Measurements from ENCODE around the gene SNURF.
"Not testable (repeated sequence)": the region's sequence is repeated elsewhere in the genome, so short reads cannot be mapped to it uniquely, and the experiment has no call there.

The SNURF gene, protein sequence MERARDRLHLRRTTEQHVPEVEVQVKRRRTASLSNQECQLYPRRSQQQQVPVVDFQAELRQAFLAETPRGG

DNA sequence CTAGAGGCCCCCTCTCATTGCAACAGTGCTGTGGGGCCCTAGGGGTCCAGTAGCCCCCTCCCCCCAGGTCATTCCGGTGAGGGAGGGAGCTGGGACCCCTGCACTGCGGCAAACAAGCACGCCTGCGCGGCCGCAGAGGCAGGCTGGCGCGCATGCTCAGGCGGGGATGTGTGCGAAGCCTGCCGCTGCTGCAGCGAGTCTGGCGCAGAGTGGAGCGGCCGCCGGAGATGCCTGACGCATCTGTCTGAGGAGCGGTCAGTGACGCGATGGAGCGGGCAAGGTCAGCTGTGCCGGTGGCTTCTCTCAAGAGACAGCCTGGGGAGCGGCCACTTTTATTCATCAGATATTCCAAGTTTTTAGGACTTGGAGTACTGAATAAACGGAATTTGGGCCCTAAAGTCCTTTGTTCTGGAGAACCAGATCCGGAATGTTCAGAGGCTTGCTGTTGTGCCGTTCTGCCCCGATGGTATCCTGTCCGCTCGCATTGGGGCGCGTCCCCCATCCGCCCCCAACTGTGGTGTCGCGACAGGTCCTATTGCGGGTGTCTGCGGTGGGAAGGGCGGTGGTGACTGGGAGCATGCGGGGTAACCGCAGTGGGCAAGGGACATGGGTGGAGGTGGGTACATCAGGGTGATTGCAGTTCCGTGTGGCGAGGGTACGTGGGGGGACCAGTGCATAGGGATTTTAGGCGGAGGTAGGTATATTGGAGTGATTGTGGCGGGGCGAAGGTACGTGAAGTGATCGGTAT is at the start of gene SNURF, which contains the start of gene SNRPN:
TSS of gene SNURF (plus strand) at position 205 of the 748 bp plus-strand sequence. CDS start at position 267, 62 bp downstream.
TSS of gene SNRPN (plus strand) at position 205 of the 748 bp plus-strand sequence. CDS start 19,467 bp downstream, outside the sequence.
- DNase-seq (ENCODE audit: low spot score) = no peak

DNA sequence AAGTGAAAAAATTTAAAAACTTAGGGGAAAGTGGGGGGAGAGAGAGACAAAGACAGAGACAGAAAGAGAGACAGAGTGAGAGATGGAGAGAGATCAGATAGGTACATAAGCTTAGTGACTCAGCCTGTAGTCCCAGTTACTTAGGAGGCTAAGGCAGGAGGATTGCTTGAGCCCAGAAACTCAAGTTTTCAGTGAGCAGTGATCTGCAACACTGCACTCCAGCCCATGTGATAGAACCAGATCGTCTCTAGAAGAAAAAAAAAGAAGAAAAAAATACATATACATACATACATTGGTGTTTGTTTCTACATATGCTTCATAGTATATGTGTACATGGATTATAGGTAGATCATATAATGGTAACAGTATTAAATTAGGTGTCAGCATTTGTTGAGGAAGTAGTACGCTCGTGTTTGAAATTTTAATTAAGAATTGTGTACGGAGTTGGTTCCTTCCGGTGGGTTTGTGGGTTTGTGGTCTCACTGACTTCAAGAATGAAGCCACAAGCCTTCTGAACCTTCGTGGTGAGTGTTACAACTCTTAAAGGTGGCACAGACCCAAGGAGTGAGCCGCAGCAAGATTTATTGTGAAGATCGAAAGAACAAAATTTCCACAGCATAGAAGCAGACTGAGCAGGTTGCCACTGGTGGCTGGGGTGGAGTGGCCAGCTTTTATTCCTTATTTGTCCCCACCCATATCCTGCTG is 38.3 kb upstream of the SNURF start:
- DNase-seq (ENCODE audit: low spot score) = no peak

- DNase-seq (ENCODE audit: low spot score) = no peak
These were observed 37.4 kb upstream of the SNURF start for GRCh38 chr15:24917431-24917830.

DNA sequence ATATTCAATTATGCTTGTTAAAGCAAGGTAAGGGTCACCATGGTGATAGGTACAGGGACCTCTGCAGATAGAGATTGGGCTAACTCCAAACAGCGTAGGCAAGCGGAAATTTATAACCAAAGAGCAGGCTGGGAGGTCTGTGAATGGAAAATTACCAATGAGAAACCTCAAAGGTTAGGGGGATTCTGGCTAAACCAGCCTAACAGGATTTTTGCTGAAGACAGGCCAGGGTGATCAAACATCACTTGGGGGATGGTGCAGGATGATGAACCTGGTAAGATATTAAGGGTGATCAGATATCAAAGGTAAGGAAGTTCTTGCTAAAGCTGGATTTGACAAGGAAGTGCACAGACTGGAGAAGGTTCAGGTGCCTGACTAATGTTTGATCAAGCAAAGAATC is 35.3 kb upstream of the SNURF start:
- no peak for DNase-seq (ENCODE audit: low spot score)

DNA sequence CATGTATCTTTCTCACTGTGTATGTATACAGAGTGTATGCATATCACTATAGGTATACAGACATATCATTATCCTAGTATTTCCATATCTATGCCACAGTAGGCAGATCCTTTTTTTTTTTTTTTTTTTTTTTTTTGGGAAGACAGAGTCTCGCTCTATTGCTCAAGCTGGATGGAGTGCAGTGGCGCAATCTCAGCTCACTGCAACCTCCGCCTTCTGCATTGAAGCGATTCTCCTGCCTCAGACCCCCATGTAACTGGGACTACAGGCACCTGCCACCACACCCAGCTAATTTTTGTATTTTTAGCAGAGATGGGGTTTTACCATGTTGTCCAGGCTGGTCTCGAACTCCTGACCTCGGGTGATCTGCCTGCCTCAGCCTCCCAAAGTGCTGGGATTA is 32.0 kb upstream of the SNURF start:
- not testable (repeated sequence) for DNase-seq (ENCODE audit: low spot score)

DNA sequence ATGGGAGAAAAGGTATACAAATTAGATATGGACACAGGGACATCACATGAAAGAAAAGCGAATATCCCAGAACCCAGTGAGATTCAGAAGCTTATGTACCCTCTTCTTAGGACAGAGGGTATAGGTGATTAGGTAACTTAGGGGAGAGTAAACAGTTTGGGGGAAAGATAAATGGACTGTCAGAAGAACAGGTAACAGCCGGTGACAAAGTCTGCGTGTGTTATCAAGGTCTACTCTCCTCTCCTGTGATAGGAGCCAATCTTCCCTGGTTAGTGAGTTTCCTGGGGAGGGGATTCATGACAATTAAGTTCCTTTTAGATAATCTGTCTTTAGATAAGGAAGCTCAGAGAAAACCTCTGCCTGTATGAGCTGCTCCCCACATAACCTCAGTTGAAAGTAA is 30.6 kb upstream of the SNURF start:
- no peak for DNase-seq (ENCODE audit: low spot score)

DNA sequence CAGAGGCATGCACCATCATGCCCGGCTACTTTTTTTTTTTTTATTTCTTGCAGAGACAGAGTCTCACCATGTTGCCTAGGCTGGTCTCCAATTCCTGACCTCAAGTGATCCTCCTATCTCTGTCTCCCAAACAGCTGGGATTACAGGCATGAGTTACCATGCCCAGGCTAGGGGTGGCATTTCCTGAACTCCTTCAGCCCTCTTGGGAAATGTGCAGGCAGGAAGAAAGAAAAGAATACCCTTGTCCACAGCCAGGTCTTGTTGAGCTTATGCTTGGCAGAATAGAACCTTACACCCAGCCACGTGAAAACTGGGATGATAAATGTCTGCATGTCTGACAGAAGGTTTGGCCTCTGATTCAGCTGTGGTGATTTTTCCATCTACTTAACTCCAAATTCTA is 30.2 kb upstream of the SNURF start:
- DNase-seq (ENCODE audit: low spot score) = no peak

GRCh38 chr15:24931874-24932732 is 22.7 kb upstream of the SNURF start:
- not testable (repeated sequence) for DNase-seq (ENCODE audit: low spot score)

DNA sequence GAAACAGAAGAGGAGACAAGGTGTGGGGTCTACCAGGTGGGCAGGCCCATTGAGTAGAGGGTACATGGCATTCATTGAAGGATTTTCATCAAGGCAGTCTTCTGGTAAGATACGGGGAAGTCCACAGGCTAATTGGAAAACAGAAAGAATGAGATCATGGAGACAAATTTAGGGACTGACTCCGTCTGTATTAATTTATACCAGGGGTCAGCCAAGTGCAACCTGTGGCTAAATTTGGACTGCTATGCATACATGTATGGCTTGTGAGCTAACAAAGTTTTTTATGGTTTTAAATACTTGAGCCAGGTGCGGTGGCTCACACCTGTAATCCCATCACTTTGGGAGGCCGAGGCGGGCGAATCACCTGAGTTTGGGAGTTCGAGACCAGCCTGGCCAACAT is 21.1 kb upstream of the SNURF start:
- DNase-seq (ENCODE audit: low spot score) = no peak

DNA sequence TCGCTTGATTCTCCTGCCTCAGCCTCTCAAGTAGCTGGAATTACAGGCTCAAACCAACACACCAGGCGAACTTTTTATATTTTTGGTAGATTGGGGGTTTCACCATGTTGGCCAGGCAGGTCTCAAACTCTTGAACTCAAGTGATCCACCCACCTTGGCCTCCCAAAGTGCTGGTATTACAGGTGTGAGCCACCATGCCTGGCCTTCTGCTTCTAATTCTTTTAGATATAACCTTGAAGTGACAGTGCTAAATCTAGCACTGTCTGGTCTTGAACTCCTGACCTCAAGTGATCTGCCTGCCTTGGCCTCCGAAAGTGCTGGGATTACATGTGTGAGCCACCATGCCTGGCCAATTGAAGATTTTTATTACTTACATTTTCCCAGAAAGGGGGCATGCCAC is 16.6 kb upstream of the SNURF start:
- DNase-seq (ENCODE audit: low spot score) = not testable (repeated sequence)

GRCh38 chr15:24940236-24940635 is 14.6 kb upstream of the SNURF start:
- DNase-seq (ENCODE audit: low spot score) = no peak

- no peak for DNase-seq (ENCODE audit: low spot score)
These were observed 11.4 kb upstream of the SNURF start for GRCh38 chr15:24943361-24943760.

- DNase-seq (ENCODE audit: low spot score) = no peak
These were observed 9.8 kb upstream of the SNURF start for GRCh38 chr15:24944954-24945353.

- DNase-seq (ENCODE audit: low spot score) = no peak
These were observed 9.1 kb upstream of the SNURF start for GRCh38 chr15:24945711-24946110.

- DNase-seq (ENCODE audit: low spot score) = no peak
These were observed 6.3 kb upstream of the SNURF start for GRCh38 chr15:24948495-24948894.

GRCh38 chr15:24955531-24955921 is 739 bp downstream of the SNURF start:
- DNase-seq (ENCODE audit: low spot score) = no peak

- no peak for DNase-seq (ENCODE audit: low spot score)
These were observed 1.5 kb downstream of the SNURF start for GRCh38 chr15:24956111-24956838.

DNA sequence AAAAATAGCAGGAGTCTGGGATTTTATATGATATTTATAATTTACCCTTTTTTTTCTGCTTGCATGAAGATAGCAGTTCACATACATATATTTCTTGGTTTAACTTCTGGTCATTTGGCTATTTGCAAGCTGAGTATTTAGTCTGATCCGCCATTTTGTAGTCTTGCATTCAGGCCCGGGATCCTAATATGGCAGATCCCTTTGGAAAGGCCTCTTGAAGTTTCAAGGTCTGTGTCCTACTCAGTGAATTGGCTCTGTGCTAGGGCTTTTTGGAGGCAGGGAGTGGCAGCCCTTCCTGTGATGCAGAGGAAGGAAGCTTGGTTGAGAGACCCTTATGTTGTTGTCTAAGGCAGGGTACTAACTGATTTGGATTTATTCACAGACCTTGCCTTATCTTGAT is 2.9 kb downstream of the SNURF start:
- no peak for DNase-seq (ENCODE audit: low spot score)

GRCh38 chr15:24961967-24962366 is 7.2 kb downstream of the SNURF start:
- no peak for DNase-seq (ENCODE audit: low spot score)

DNA sequence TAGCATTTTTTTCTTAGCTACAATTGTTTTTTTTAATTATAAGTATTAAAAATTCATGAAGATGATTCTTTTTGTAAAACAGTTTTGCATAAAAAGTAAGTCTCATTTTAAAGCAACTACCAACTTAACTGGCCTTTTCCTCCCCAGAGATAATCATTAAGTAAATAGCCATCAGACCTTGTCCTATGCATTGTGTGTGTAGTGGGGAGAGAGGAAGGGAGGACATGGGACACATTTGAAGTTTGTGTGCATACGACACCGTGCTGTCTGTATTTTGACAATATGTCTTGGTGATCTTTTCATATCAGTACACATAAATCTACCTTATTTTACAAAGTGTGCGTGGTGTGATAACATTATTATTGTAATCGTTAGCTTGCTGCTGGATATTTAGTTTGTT is 8.1 kb downstream of the SNURF start:
- DNase-seq (ENCODE audit: low spot score) = no peak

DNA sequence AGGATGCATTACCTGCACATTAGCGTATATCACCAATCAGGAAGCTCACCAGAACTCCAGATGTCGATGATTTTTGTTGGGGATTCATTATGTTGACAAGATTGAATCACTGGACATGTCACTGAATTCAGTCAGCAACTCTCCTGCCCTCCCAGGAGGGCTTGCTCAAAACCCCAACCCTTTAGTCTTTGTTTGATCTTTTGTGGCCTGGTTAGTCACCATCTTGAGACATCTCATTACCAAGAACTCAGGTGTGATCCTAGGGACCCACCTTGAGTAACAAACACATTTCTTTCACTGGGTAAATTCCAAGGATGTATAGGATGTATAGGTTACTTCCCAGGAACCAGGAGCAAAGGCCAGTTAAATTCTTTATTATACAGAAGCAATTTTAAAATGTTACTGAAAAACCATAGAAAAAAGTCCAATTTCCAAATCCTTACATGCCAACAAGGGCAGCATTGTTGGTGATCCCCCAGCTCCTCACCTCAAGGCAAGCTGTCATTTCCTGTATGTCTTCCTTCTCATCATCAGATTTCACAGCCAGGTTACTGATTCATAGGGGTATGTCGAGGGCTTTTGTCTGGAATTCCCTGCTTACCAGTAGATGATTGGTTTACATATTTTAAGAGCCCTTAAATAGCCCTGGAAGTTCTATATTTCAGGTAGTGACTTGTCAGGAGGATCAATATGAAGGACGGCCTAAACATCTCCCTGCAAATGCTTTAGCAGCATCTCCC is 11.7 kb downstream of the SNURF start:
- no peak for DNase-seq (ENCODE audit: low spot score)
